Measurements from ENCODE around the gene SMIM22. TPM values are rescaled to one million over a fixed set of nuclear protein-coding genes. Genes with fewer than 3 reads are reported as not detected.

The SMIM22 gene
- total RNA-seq, 2 donors from 2014 or later: 4.7 to 29.3 TPM

DNA sequence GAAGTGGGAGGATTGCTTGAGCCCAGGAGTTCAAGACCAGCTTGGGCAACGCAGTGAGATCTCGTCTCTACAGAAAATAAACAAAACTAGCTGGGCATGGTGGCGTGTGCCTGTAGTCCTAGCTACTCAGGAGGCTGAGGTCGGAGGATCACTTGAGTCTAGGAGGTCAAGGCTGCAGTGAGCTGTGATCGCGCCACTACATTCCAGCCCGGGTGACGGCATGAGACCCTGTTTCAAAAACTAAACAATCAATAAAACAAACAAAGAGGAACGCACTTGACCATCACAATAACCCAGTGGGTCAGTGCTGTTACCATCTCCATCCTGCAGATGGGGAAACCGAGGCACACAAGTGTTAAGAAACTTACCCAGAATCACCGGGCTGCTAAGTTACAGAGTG lies 41.9 kb upstream of the SMIM22 start:
- H3K27ac ChIP-seq: no peak overlapping the region
- TF ChIP-seq, protein P1, sequence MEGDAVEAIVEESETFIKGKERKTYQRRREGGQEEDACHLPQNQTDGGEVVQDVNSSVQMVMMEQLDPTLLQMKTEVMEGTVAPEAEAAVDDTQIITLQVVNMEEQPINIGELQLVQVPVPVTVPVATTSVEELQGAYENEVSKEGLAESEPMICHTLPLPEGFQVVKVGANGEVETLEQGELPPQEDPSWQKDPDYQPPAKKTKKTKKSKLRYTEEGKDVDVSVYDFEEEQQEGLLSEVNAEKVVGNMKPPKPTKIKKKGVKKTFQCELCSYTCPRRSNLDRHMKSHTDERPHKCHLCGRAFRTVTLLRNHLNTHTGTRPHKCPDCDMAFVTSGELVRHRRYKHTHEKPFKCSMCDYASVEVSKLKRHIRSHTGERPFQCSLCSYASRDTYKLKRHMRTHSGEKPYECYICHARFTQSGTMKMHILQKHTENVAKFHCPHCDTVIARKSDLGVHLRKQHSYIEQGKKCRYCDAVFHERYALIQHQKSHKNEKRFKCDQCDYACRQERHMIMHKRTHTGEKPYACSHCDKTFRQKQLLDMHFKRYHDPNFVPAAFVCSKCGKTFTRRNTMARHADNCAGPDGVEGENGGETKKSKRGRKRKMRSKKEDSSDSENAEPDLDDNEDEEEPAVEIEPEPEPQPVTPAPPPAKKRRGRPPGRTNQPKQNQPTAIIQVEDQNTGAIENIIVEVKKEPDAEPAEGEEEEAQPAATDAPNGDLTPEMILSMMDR (IDR thresholded peaks at IDR 0.05): no peak
- no peak for TF ChIP-seq POLR2A (IDR thresholded peaks at IDR 0.05)
- no peaks in the 10 kb centered on the region for H3K4me1 ChIP-seq
- H3K4me3 ChIP-seq: no peak overlapping the region
- H3K9me3 ChIP-seq: no peaks in the 10 kb centered on the region
- ATAC-seq: no peak
- H3K36me3 ChIP-seq (replicated peaks in 1 of 2; ENCODE audit: insufficient read depth in 1 of 2, low read depth in 2 of 2): peaks cover 12 to 21% of the 10 kb centered on the region in 2 donors
- DNase-seq: no peak
- WGBS, 2 donors: 73 to 84% methylated on average over 8 to 11 of the region's 11 CpGs
- no peaks in the 10 kb centered on the region for H3K27me3 ChIP-seq
- intact Hi-C loops (cut with DNase I): no loop called here

DNA sequence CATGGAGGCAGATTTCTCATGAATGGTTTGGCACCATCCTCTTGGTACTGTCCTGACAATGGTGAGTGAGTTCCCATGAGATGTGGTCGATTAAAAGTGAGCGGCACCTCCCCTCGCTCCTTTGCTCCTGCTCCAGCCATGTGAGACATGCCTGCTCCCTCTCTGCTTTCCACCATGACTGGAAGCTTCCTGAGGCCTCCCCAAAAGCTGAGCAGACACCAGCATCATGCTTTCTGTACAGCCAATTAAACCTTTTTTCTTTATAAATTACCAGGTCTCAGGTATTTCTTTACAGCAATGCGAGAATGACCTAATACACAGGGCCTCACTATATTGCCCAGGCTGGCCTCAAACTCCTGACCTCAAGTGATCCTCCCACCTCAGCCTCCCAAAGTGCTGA lies 40.3 kb upstream of the SMIM22 start:
- Histone ChIP-seq H3K4me3 (no peak overlapping the region), H3K9me3 (no peaks in the 10 kb centered on the region), H3K27me3 (no peaks in the 10 kb centered on the region), H3K27ac (no peak overlapping the region), H3K4me1 (no peaks in the 10 kb centered on the region), H3K36me3 (replicated peaks in 1 of 2; ENCODE audit: insufficient read depth in 1 of 2, low read depth in 2 of 2) (peaks cover 13 to 31% of the 10 kb centered on the region in 2 donors)
- TF ChIP-seq, protein P1 (IDR thresholded peaks at IDR 0.05): no peak
- TF ChIP-seq POLR2A (IDR thresholded peaks at IDR 0.05): no peak
- intact Hi-C loops (cut with DNase I): no loop called here
- DNase-seq: no peak
- ATAC-seq: no peak
- WGBS, 2 donors: 98 to 99% methylated on average over 4 of the region's 4 CpGs

DNA sequence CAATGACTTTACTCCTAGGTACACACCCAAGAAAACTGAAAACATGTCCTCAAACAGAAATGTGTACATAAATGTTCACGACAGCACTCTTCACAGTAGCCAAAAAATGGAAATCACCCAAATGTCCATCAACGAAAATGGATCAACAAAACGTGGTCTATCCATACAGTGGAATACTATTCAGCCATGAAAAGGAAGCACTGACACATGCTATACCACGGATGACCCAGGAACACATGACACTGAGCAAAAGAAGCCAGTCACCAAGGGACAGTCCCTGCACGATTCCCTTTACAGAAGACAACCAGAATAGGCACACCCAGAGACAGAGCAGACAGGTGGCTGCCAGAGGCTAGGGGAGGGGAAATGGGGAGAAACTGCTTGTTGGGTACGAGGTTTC lies 39.5 kb upstream of the SMIM22 start:
- intact Hi-C loops (cut with DNase I): no loop called here
- no peaks in the 10 kb centered on the region for H3K9me3 ChIP-seq
- ATAC-seq (no peak), DNase-seq (no peak)
- no peak overlapping the region for H3K4me3 ChIP-seq
- no peak overlapping the region for H3K27ac ChIP-seq
- TF ChIP-seq, protein P1 (IDR thresholded peaks at IDR 0.05): no peak
- TF ChIP-seq POLR2A (IDR thresholded peaks at IDR 0.05): no peak
- no peaks in the 10 kb centered on the region for H3K27me3 ChIP-seq
- peaks cover 13 to 36% of the 10 kb centered on the region in 2 donors for H3K36me3 ChIP-seq (replicated peaks in 1 of 2; ENCODE audit: insufficient read depth in 1 of 2, low read depth in 2 of 2)
- 96% methylated on average over 6 of the region's 6 CpGs for WGBS, 2 donors
- H3K4me1 ChIP-seq: no peaks in the 10 kb centered on the region

DNA sequence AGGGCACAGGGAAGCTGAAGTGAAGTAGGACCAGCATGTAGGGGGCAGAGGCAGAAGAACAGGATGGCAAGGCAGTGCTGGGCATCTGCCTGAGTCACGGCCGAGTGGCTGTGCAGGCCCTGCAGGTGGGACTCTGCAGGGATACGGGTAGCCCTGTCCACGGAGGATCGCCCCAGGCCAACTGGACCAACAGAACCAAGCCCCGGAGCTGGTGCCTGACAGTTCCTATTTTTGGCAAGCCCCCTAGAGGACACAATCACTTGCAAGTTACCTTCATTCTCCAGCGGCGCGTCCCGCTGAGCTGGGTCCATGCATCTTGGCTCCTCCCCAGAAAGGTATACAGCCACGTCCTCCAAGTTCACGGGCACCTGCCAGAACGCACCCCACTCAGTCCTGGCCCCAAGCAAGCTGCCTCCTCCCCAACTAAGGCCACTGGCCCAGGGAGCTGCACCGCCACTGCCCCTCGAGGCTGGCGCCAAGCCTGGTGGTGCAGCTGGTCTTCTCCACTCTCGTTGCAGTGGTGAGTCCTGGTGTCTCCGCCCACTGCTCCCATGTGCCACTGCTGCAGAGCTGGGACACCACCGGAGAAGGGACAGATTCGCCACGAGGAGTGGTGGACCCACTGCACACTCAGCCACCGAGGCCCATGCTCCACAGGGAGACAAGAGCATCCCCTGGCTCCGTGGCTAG lies 34.8 kb upstream of the SMIM22 start:
- Histone ChIP-seq H3K36me3 (replicated peaks in 1 of 2; ENCODE audit: insufficient read depth in 1 of 2, low read depth in 2 of 2) (peaks cover 4 to 35% of the 10 kb centered on the region in 2 donors), H3K9me3 (no peaks in the 10 kb centered on the region), H3K4me1 (peaks cover 3% of the 10 kb centered on the region), H3K27me3 (no peaks in the 10 kb centered on the region), H3K4me3 (no peak overlapping the region), H3K27ac (no peak overlapping the region)
- no peak for ATAC-seq
- TF ChIP-seq POLR2A (IDR thresholded peaks at IDR 0.05): no peak
- TF ChIP-seq, protein P1 (IDR thresholded peaks at IDR 0.05): no peak
- DNase-seq: no peak
- intact Hi-C loops (cut with DNase I): no loop called here
- WGBS, 2 donors: 89 to 95% methylated on average over 11 to 23 of the region's 23 CpGs

DNA sequence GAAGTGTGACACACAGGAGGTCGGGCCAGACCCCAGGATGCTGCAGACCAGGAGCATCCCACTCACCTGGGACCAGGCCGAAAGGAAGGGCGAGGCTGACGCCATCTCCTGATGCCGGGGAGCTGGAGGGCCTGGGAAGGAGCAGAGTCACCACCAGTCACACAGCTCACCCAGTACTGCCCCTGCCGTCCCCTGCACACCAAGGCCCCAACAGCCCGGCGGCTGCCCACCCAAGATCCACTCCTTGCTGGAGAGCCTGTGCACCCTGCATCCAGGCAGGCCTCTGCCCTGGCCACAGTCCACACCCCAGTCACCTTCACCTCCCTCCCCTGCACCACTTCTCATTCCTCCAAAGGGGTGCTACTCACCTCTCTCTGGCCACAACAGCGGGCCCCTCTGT lies 33.0 kb upstream of the SMIM22 start:
- no peak for ATAC-seq
- Histone ChIP-seq H3K27me3 (no peaks in the 10 kb centered on the region), H3K4me3 (no peak overlapping the region), H3K4me1 (peaks cover 14% of the 10 kb centered on the region), H3K9me3 (no peaks in the 10 kb centered on the region), H3K36me3 (replicated peaks in 1 of 2; ENCODE audit: insufficient read depth in 1 of 2, low read depth in 2 of 2) (peaks cover 4 to 31% of the 10 kb centered on the region in 2 donors), H3K27ac (no peak overlapping the region)
- DNase-seq: no peak
- TF ChIP-seq, protein P1 (IDR thresholded peaks at IDR 0.05): no peak
- no peak for TF ChIP-seq POLR2A (IDR thresholded peaks at IDR 0.05)
- WGBS, 2 donors: 89 to 94% methylated on average over 8 to 9 of the region's 9 CpGs
- intact Hi-C loops (cut with DNase I): no loop called here

Measured in body of pancreas (tissue), 4 donors.